Hepatocyte (in vitro differentiated cells): ENCODE measurements around the gene LIN54. TPM values are rescaled to one million over a fixed set of nuclear protein-coding genes. Genes with fewer than 3 reads are reported as not detected.

ENCODE experiments used
- DNase-seq: peaks from one replicate; pipeline ENCODE4 v3.0.0-alpha.2; 2016; ENCODE audit warnings: low spot score
- H2AFZ ChIP-seq: fragments of 200-600 bp; sonication (generic); 2 replicates; pipeline ENCODE4 v1.6.0; 2016; ENCODE audit warnings: antibody characterized with exemption, mild to moderate bottlenecking
- H3K27ac ChIP-seq: fragments of 200-600 bp; sonication (generic); 2 replicates; pipeline ENCODE4 v1.5.1; 2016; ENCODE audit warnings: mild to moderate bottlenecking
- H3K27me3 ChIP-seq: fragments of 200-600 bp; sonication (generic); 2 replicates; pipeline ENCODE4 v1.6.1; 2016
- H3K36me3 ChIP-seq: fragments of 200-600 bp; sonication (generic); replicated peaks from 2 replicates; pipeline ENCODE4 v1.5.1; 2016; ENCODE audit warnings: low read depth; ENCODE audit not compliant: insufficient read depth
- H3K4me1 ChIP-seq: fragments of 200-600 bp; sonication (generic); 2 replicates; pipeline ENCODE4 v1.5.1; 2016; ENCODE audit warnings: mild to moderate bottlenecking, moderate library complexity; ENCODE audit not compliant: insufficient read depth
- H3K4me2 ChIP-seq: fragments of 200-600 bp; sonication (generic); 2 replicates; pipeline ENCODE4 v1.6.0; 2016
- H3K4me3 ChIP-seq: fragments of 200-600 bp; sonication (generic); 2 replicates; pipeline ENCODE4 v1.5.1; 2016; ENCODE audit warnings: mild to moderate bottlenecking
- H3K79me2 ChIP-seq: fragments of 200-600 bp; sonication (generic); 2 replicates; pipeline ENCODE4 v1.6.0; 2017; ENCODE audit warnings: mild to moderate bottlenecking
- H3K9me2 ChIP-seq: fragments of 200-600 bp; sonication (generic); replicated peaks from 2 replicates; pipeline ENCODE4 v1.6.0; 2017; ENCODE audit warnings: mild to moderate bottlenecking; ENCODE audit not compliant: insufficient read depth
- H3K9me3 ChIP-seq: fragments of 200-600 bp; sonication (generic); 2 replicates; pipeline ENCODE4 v1.5.1; 2016; ENCODE audit warnings: low read depth, mild to moderate bottlenecking
- H4K20me1 ChIP-seq: fragments of 200-600 bp; sonication (generic); 2 replicates; pipeline ENCODE4 v1.6.0; 2016; ENCODE audit warnings: mild to moderate bottlenecking; ENCODE audit not compliant: insufficient read depth, poor library complexity, severe bottlenecking
- EZH2 ChIP-seq: fragments of 200-600 bp; sonication (generic); IDR thresholded peaks from 2 replicates; pipeline ENCODE4 v1.6.1; 2016; ENCODE audit warnings: antibody characterized with exemption, mild to moderate bottlenecking, borderline replicate concordance
- EZH2phosphoT487 ChIP-seq: fragments of 200-600 bp; sonication (generic); IDR thresholded peaks from one replicate; pipeline ENCODE4 v1.6.1; 2018; ENCODE audit warnings: antibody characterized with exemption, mild to moderate bottlenecking, low read depth, moderate library complexity; ENCODE audit not compliant: unreplicated experiment, severe bottlenecking
- WGBS: methylation state at CpG from one replicate; pipeline ENCODE4 v1.1.6; 2016; ENCODE audit warnings: low lambda C conversion rate; ENCODE audit errors: missing lambda C conversion rate; 5-methylcytosine and 5-hydroxymethylcytosine counted together
- polyA plus RNA-seq: library from polyadenylated mRNA; unstranded; fragments of >200 nt; fragmentation: Nextera tagmentation; extraction: Ambion mirVana; gene quantifications from 2 replicates; pipeline ENCODE4 v1.2.1, GENCODE V29; 2016
- total RNA-seq: library from RNA; depleted of rRNA; stranded (reverse); fragments of >200 nt; gene quantifications from 2 replicates; pipeline ENCODE4 v1.2.3, GENCODE V29; 2014
- TF ChIP-seq, protein P1 (sequence below): fragments of 200-600 bp; sonication (generic); IDR thresholded peaks from 2 replicates; pipeline ENCODE4 v1.5.1; 2016; ENCODE audit warnings: antibody characterized with exemption, mild to moderate bottlenecking; ENCODE audit not compliant: poor library complexity

The LIN54 gene
- total and polyA plus RNA-seq, 2 experiments from 2014 or later = 2.7 to 19.8 TPM

DNA sequence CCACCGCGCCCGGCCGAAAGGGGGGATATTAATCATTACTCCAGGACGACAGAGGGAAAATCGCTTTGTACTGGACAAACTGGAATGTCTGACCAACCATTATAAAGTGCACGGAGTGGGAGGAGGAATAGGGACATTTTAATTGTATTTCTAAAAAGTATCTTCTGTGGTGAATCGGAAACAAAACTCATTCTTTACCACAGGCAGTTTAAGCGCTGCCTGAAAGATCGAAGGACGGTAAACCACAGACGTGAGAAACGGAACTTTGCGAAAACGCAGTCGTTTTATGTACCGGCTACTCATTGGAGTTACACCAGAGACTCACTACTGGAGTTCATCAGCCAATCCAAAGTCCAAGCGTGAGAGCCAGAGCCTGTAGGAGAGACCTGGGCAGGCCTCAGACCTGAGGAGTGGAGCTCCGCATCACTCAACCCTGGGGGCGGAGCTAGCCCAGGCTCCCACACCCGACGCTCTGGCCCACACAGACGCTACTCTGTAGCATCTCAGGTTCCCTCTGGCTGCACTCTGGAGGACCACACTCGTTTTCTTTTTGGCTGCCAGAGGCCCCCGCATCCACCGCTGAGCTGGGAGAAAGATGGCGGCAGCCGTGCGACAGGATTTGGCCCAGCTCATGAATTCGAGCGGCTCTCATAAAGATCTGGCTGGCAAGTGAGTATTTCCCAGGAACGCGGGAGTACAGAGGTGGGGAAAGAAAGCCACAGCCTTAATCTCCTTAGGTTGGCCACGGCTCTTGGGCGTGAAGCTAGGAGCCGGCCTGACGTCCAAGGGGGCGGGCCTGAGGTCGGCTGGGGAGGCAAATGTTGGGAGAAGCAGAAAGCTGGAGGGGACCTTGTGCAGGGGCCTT, 24.2 kb upstream of the LIN54 start, which contains the start of gene COPS4:
Gene COPS4, plus strand, starts transcription at position 554 of the 865 bp plus-strand sequence. Its CDS starts 42 bp downstream, at position 596.
- peak within 1 kb of the TSS; percentile 90 for H3K4me2 ChIP-seq
- peak within 1 kb of the TSS; percentile 93 for H3K27ac ChIP-seq
- H3K27me3 ChIP-seq = no peaks in the 10 kb centered on the region
- H3K9me2 ChIP-seq = no peaks in the 10 kb centered on the region
- peak; percentile 100 for DNase-seq
- H3K79me2 ChIP-seq = peaks cover 44% of the 10 kb centered on the region
- H3K9me3 ChIP-seq = no peaks in the 10 kb centered on the region
- peak within 1 kb of the TSS; percentile 74 for H2AFZ ChIP-seq
- peaks cover 6% of the 10 kb centered on the region for H3K4me1 ChIP-seq
- TF ChIP-seq, protein P1, sequence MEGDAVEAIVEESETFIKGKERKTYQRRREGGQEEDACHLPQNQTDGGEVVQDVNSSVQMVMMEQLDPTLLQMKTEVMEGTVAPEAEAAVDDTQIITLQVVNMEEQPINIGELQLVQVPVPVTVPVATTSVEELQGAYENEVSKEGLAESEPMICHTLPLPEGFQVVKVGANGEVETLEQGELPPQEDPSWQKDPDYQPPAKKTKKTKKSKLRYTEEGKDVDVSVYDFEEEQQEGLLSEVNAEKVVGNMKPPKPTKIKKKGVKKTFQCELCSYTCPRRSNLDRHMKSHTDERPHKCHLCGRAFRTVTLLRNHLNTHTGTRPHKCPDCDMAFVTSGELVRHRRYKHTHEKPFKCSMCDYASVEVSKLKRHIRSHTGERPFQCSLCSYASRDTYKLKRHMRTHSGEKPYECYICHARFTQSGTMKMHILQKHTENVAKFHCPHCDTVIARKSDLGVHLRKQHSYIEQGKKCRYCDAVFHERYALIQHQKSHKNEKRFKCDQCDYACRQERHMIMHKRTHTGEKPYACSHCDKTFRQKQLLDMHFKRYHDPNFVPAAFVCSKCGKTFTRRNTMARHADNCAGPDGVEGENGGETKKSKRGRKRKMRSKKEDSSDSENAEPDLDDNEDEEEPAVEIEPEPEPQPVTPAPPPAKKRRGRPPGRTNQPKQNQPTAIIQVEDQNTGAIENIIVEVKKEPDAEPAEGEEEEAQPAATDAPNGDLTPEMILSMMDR = peak; percentile 36
- TF ChIP-seq EZH2phosphoT487 = no peak
- peak within 1 kb of the TSS; percentile 50 for H3K4me3 ChIP-seq
- WGBS = under 1% methylated on average over 39 of the region's 39 CpGs
- H3K36me3 ChIP-seq = no peaks in the 10 kb centered on the region
- peaks cover 5% of the 10 kb centered on the region for H4K20me1 ChIP-seq

- no peak overlapping the region for H3K4me2 ChIP-seq
- no peak for TF ChIP-seq EZH2phosphoT487
- no peak for TF ChIP-seq EZH2
- TF ChIP-seq, protein P1 = no peak
Observed at GRCh38 chr4:83029688-83030087, 19.1 kb upstream of the LIN54 start.

DNA sequence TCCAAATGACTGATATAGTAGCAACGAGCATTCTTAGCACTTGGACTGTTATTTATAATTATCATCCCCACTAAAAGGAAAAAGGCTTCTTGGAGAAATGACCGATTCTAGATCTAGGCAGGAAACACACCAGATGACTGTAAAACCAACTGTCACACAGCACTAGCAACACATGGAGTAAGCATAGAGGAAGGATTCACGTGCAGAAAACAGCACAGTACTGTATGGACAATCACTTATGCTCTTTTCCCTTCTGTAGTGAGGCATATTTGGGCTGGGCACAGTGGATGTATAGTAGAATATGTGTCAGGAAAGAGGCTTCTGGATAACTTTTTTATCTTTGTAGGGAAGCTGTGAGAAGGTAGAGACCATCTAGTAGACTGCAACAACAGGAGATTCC, 18.4 kb upstream of the LIN54 start:
- H3K4me3 ChIP-seq = no peak overlapping the region
- no peaks in the 10 kb centered on the region for H3K27me3 ChIP-seq
- H2AFZ ChIP-seq = no peak overlapping the region
- H3K9me2 ChIP-seq = no peaks in the 10 kb centered on the region
- no peaks in the 10 kb centered on the region for H3K9me3 ChIP-seq
- H3K4me2 ChIP-seq = no peak overlapping the region
- no peaks in the 10 kb centered on the region for H3K79me2 ChIP-seq
- no peak overlapping the region for H3K27ac ChIP-seq
- no peak for DNase-seq
- 60% methylated on average over 3 of the region's 3 CpGs for WGBS
- TF ChIP-seq, protein P1 = no peak
- no peak for TF ChIP-seq EZH2phosphoT487
- TF ChIP-seq EZH2 = no peak
- no peaks in the 10 kb centered on the region for H4K20me1 ChIP-seq
- no peaks in the 10 kb centered on the region for H3K4me1 ChIP-seq
- no peaks in the 10 kb centered on the region for H3K36me3 ChIP-seq

More at GRCh38 chr4:83029688-83030087, 19.1 kb upstream of the LIN54 start:
- no peak for DNase-seq
- no peaks in the 10 kb centered on the region for H3K4me1 ChIP-seq
- H3K9me3 ChIP-seq = no peaks in the 10 kb centered on the region
- H3K36me3 ChIP-seq = no peaks in the 10 kb centered on the region
- no peak overlapping the region for H3K4me3 ChIP-seq
- H3K27ac ChIP-seq = no peak overlapping the region
- H3K9me2 ChIP-seq = no peaks in the 10 kb centered on the region
- H3K27me3 ChIP-seq = no peaks in the 10 kb centered on the region
- no peak overlapping the region for H2AFZ ChIP-seq
- H4K20me1 ChIP-seq = no peaks in the 10 kb centered on the region
- H3K79me2 ChIP-seq = no peaks in the 10 kb centered on the region
- 77% methylated on average over 1 of the region's 1 CpG for WGBS
